K562 (cell line): Measurements from ENCODE around the gene SPATA31D4. TPM values are rescaled to one million over a fixed set of nuclear protein-coding genes. Genes with fewer than 3 reads are reported as not detected.

ENCODE experiments used
- ATAC-seq: fragments of 200-7000 bp; cut with Tn5 transposase; 3 replicates; pipeline ENCODE4 v1.9.1; 2020; ENCODE audit warnings: moderate library complexity
- BruUV-seq: library from RNA; stranded (reverse); fragments of 400-500 nt; replicated peaks from 2 replicates; lab custom pipeline; 2021; lab: Mats Ljungman, UMichigan
- CTCF ChIA-PET: fragments of 300-600 bp; formaldehyde crosslinking; extraction: SDS; loops from one replicate; lab custom pipeline; 2021; ENCODE audit warnings: low intra/inter-chr PET ratio; lab: Yijun Ruan, JAX
- POLR2A ChIA-PET: fragments of 300-600, 350-650 bp; sonication (Branson Sonifier 250); formaldehyde crosslinking; extraction: SDS; loops from one replicate; lab custom pipeline; 2021; ENCODE audit warnings: antibody characterized with exemption, inconsistent platforms; lab: Yijun Ruan, JAX
- DNase-seq, 4 experiments: peaks; one replicate each; pipeline versions ENCODE4 v3.0.0 to v3.0.0-alpha.2; 2011 to 2018; ENCODE audit warnings: low spot score in 3 of 4, mixed read lengths in 3 of 4; ENCODE audit errors: extremely low read depth in 1 of 4
- FAIRE-seq: peaks from 2 replicates; lab custom pipeline; 2011; peaks lifted over from hg19 to GRCh38; lab: Jason Lieb, UNC
- H2AFZ ChIP-seq: 2 replicates; pipeline ENCODE4 v1.6.0; 2011; ENCODE audit warnings: low read depth, low read length, control low read depth, inconsistent platforms
- H3K27ac ChIP-seq: fragments of 200-600 bp; 3 replicates; pipeline ENCODE4 v1.8.0; 2011; ENCODE audit warnings: low read depth, mild to moderate bottlenecking, control low read depth, inconsistent platforms, low read length, moderate library complexity, mixed read lengths; ENCODE audit errors: extremely low read depth
- H3K27me3 ChIP-seq, 2 experiments: fragments of 300-600 bp in 1 of 2; 2 replicates in 1 of 2; 3 replicates in 1 of 2; pipeline versions ENCODE4 v1.6.0 to v1.8.0; 2011; ENCODE audit warnings: inconsistent platforms in 2 of 2, low read length in 2 of 2, mild to moderate bottlenecking in 1 of 2, mixed read lengths in 1 of 2, moderate library complexity in 1 of 2; ENCODE audit not compliant: control insufficient read depth in 2 of 2, insufficient read depth in 2 of 2
- H3K36me3 ChIP-seq: fragments of 300-600 bp; 3 replicates; pipeline ENCODE4 v1.8.0; 2011; ENCODE audit warnings: mild to moderate bottlenecking, low read length, inconsistent platforms; ENCODE audit not compliant: control insufficient read depth, insufficient read depth
- H3K4me1 ChIP-seq, 2 experiments: fragments of 200-600 bp in 1 of 2; replicated peaks in 1 of 2; 2 replicates in 1 of 2; 3 replicates in 1 of 2; pipeline versions ENCODE4 v1.5.1 to v1.8.0; 2011; ENCODE audit warnings: inconsistent platforms in 2 of 2, low read length in 2 of 2, mild to moderate bottlenecking in 1 of 2, mixed read lengths in 1 of 2, moderate library complexity in 1 of 2; ENCODE audit not compliant: control insufficient read depth in 2 of 2, insufficient read depth in 2 of 2
- H3K4me2 ChIP-seq: 2 replicates; pipeline ENCODE4 v1.6.1; 2011; ENCODE audit warnings: low read length, control low read depth, inconsistent platforms, mixed read lengths; ENCODE audit not compliant: insufficient read depth
- H3K4me3 ChIP-seq: fragments of 200-600 bp; sonication (generic), shearing (Covaris generic); 2 replicates; pipeline ENCODE4 v1.5.1; 2016; ENCODE audit warnings: control low read depth, inconsistent platforms
- H3K79me2 ChIP-seq: fragments of 200-600 bp; 3 replicates; pipeline ENCODE4 v1.8.0; 2011; ENCODE audit warnings: low read length, inconsistent platforms; ENCODE audit not compliant: control insufficient read depth, insufficient read depth
- H3K9ac ChIP-seq, 2 experiments: 2 replicates each; pipeline versions ENCODE4 v1.6.0 to v1.6.1; 2011; ENCODE audit warnings: low read depth in 2 of 2, low read length in 2 of 2, control low read depth in 1 of 2, inconsistent platforms in 1 of 2, mild to moderate bottlenecking in 1 of 2, mixed read lengths in 1 of 2; ENCODE audit not compliant: insufficient read depth in 1 of 2
- H3K9me1 ChIP-seq: one replicate; pipeline ENCODE4 v1.6.0; 2011; ENCODE audit warnings: inconsistent platforms, mild to moderate bottlenecking, low read length, moderate library complexity; ENCODE audit not compliant: control insufficient read depth, insufficient read depth
- H3K9me3 ChIP-seq: replicated peaks from 2 replicates; pipeline ENCODE4 v1.5.1; 2011; ENCODE audit warnings: low read depth, low read length, inconsistent platforms; ENCODE audit not compliant: control insufficient read depth, insufficient read depth
- H4K20me1 ChIP-seq: replicated peaks from 2 replicates; pipeline ENCODE4 v1.6.1; 2011; ENCODE audit warnings: low read length, inconsistent platforms, mixed read lengths; ENCODE audit not compliant: control insufficient read depth, insufficient read depth
- ATF3 ChIP-seq, 2 experiments: fragments of 450-650 bp in 1 of 2; sonication (generic) in 1 of 2; formaldehyde crosslinking in 1 of 2; IDR thresholded peaks in 1 of 2; conservative IDR thresholded peaks in 1 of 2; 2 replicates each; pipeline versions ENCODE4 v1.6.1 to v1.8.1; 2016 to 2023; ENCODE audit warnings: mild to moderate bottlenecking in 2 of 2, moderate library complexity in 2 of 2, inconsistent platforms in 1 of 2, missing genetic modification reagents in 1 of 2
- BHLHE40 ChIP-seq: IDR thresholded peaks from 2 replicates; pipeline ENCODE4 v1.6.1; 2011; ENCODE audit warnings: low read length, improper control_type of control experiment
- BRD4 ChIP-seq: fragments of 200-600 bp; sonication (generic); IDR thresholded peaks from 2 replicates; pipeline ENCODE4 v1.6.1; 2017; ENCODE audit warnings: inconsistent platforms
- HDAC8 ChIP-seq: fragments of 450-650 bp; IDR thresholded peaks from 2 replicates; pipeline ENCODE4 v1.6.1; 2016; ENCODE audit warnings: mild to moderate bottlenecking, missing genetic modification characterization, moderate library complexity, missing compliant biosample characterization
- IFI16 ChIP-seq: fragments of 250-450 bp; sonication (Bioruptor Pico); IDR thresholded peaks from 2 replicates; pipeline ENCODE4 v2.1.2; 2022; ENCODE audit warnings: mild to moderate bottlenecking, inconsistent platforms
- NELFE ChIP-seq: IDR thresholded peaks from 2 replicates; pipeline ENCODE4 v1.6.1; 2011; ENCODE audit warnings: mild to moderate bottlenecking; ENCODE audit not compliant: insufficient read depth, insufficient read length
- NFRKB ChIP-seq: fragments of 450-650 bp; IDR thresholded peaks from 2 replicates; pipeline ENCODE4 v1.6.1; 2016; ENCODE audit warnings: low read depth
- SIN3B ChIP-seq: fragments of 450-650 bp; IDR thresholded peaks from 2 replicates; pipeline ENCODE4 v1.6.1; 2017; ENCODE audit warnings: low read depth, mild to moderate bottlenecking, moderate library complexity
- ZKSCAN8 ChIP-seq: fragments of 200-800 bp; sonication (Bioruptor generic); IDR thresholded peaks from 2 replicates; pipeline ENCODE4 v1.6.1; 2016; ENCODE audit warnings: missing genetic modification characterization, missing compliant biosample characterization
- ZNF124 ChIP-seq: sonication (generic); formaldehyde crosslinking; IDR thresholded peaks from 2 replicates; pipeline ENCODE4 v1.8.1; 2022; ENCODE audit warnings: missing genetic modification reagents
- ZNF551 ChIP-seq: fragments of 250-450 bp; sonication (Bioruptor Pico); IDR thresholded peaks from 2 replicates; pipeline ENCODE4 v1.5.0; 2021; ENCODE audit warnings: mild to moderate bottlenecking, moderate library complexity
- ZNF785 ChIP-seq: fragments of 250-450 bp; sonication (Bioruptor Pico); IDR thresholded peaks from 2 replicates; pipeline ENCODE4 v1.4.0; 2020; ENCODE audit warnings: mild to moderate bottlenecking
- in situ Hi-C: fragments of 300-500 bp; cut with MboI; formaldehyde crosslinking; loops from 4 replicates; pipeline ENCODE4 v1.15.0; 2018; ENCODE audit warnings: inconsistent platforms, mixed read lengths
- intact Hi-C: fragments of 100-400 bp; cut with micrococcal nuclease; formaldehyde crosslinking; loops from 2 replicates; pipeline ENCODE4 v1.14.2; 2022
- polyA plus RNA-seq, 8 experiments: library from polyadenylated mRNA; depleted of rRNA in 4 of 8; stranded (reverse) in 5 of 8; unstranded in 3 of 8; fragments of >200 nt; fragmentation: Nextera tagmentation in 2 of 8; fragmentation: Illumina TruSeq in 1 of 8; extraction: Ambion mirVana in 2 of 8; extraction: Trizol in 1 of 8; gene quantifications; 2 replicates each; pipeline versions ENCODE4 v1.2.1 to v1.2.3, GENCODE V29; 2011 to 2014; ENCODE audit warnings: inconsistent platforms in 1 of 8, missing spikeins in 1 of 8
- total RNA-seq, 7 experiments: library from RNA; depleted of rRNA in 6 of 7; stranded (reverse); fragments of >200 nt in 6 of 7; fragmentation: Illumina TruSeq in 2 of 7; extraction: Trizol in 2 of 7; gene quantifications; 2 replicates each; pipeline versions ENCODE4 v1.2.1 to v1.2.3, GENCODE V29; 2011 to 2021; ENCODE audit warnings: low replicate concordance in 1 of 7

The SPATA31D4 gene
- total and polyA plus RNA-seq, 9 of the 15 experiments (the other 6 are each of a cell fraction or from before 2014, with no cell fraction given), result not detected

DNA sequence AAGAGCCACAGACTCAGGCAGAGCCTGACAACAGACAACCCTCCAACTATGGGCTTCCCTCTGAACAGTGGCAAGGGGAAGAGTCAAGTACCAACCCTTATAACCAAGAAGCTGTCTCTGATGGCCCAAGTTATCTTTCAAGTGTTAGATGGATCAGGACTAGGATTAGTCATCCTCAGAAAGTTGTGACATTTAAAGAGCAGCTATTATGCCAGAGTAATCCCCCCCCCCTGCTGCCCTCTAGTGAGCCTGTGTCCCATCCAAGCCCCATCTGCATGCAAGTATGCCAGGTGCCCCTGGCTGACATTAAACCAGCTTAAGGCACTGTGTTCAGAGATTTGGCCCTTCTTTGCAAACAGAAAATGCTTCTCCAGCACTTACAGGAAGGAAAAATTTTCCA is 43.5 kb downstream of the SPATA31D4 start:
- Histone ChIP-seq H3K4me2 (no peak overlapping the region), H3K9ac (no peak overlapping the region), H3K4me1 (no peaks in the 10 kb centered on the region), H3K27ac (no peak overlapping the region), H3K9me3 (no peaks in the 10 kb centered on the region), H3K9me1 (no peaks in the 10 kb centered on the region), H2AFZ (no peak overlapping the region), H4K20me1 (no peaks in the 10 kb centered on the region), H3K36me3 (no peaks in the 10 kb centered on the region), H3K27me3 (no peaks in the 10 kb centered on the region), H3K79me2 (no peaks in the 10 kb centered on the region), H3K4me3 (no peak overlapping the region)
- intact Hi-C loops (no loop called here), in situ Hi-C loops (no loop called here)
- ChIA-PET CTCF (no interaction called here), POLR2A (no interaction called here)
- ATAC-seq (no peak), DNase-seq (no peak), FAIRE-seq (no peak)
- BruUV-seq, result no TSS peak
- TF ChIP-seq HDAC8 (tag) (no peak), NELFE (no peak), IFI16 (no peak), BRD4 (no peak), ZNF551 (CRISPR knock-in tag) (no peak), SIN3B (no peak), ZKSCAN8 (CRISPR knock-in tag) (no peak), ATF3 (IDR thresholded peaks at IDR 0.05) (no peak), ATF3 (CRISPR knock-in tag; conservative IDR thresholded peaks at IDR 0.05) (no peak), ZNF124 (CRISPR knock-in tag) (no peak), ZNF785 (CRISPR knock-in tag) (no peak), NFRKB (no peak), BHLHE40 (no peak)
